Astrocyte (in vitro differentiated cells and primary cell): Measurements from ENCODE around the gene PRR7. TPM values are rescaled to one million over a fixed set of nuclear protein-coding genes. Genes with fewer than 3 reads are reported as not detected.

Experiments
- DNase-seq: peaks from one replicate; pipeline ENCODE4 v3.0.0-alpha.2; 2010; ENCODE audit warnings: low read depth
- FAIRE-seq: peaks from 2 replicates; lab custom pipeline; 2011; peaks lifted over from hg19 to GRCh38; lab: Jason Lieb, UNC
- H2AFZ ChIP-seq: 2 replicates; pipeline ENCODE4 v1.6.0; 2012; ENCODE audit warnings: low read depth, low read length, inconsistent platforms
- H3K27ac ChIP-seq: 2 replicates; pipeline ENCODE4 v1.5.1; 2011; ENCODE audit warnings: low read depth, low read length, inconsistent platforms
- H3K27me3 ChIP-seq: 2 replicates; pipeline ENCODE4 v1.6.0; 2011; ENCODE audit warnings: low read length, inconsistent platforms; ENCODE audit not compliant: insufficient read depth
- H3K36me3 ChIP-seq: 2 replicates; pipeline ENCODE4 v1.5.1; 2011; ENCODE audit warnings: low read length, inconsistent platforms; ENCODE audit not compliant: insufficient read depth
- H3K4me1 ChIP-seq: 2 replicates; pipeline ENCODE4 v1.5.1; 2011; ENCODE audit warnings: low read length, inconsistent platforms; ENCODE audit not compliant: insufficient read depth
- H3K4me2 ChIP-seq: 2 replicates; pipeline ENCODE4 v1.6.0; 2012; ENCODE audit warnings: low read length, inconsistent platforms
- H3K4me3 ChIP-seq: 2 replicates; pipeline ENCODE4 v1.5.1; 2011; ENCODE audit warnings: low read depth, mild to moderate bottlenecking, low read length, inconsistent platforms; ENCODE audit not compliant: insufficient read depth
- H3K79me2 ChIP-seq: 2 replicates; pipeline ENCODE4 v1.6.0; 2012; ENCODE audit warnings: mild to moderate bottlenecking, low read length, inconsistent platforms; ENCODE audit not compliant: insufficient read depth
- H3K9ac ChIP-seq: 2 replicates; pipeline ENCODE4 v1.6.0; 2012; ENCODE audit warnings: mild to moderate bottlenecking, low read length, inconsistent platforms
- H3K9me3 ChIP-seq: 2 replicates; pipeline ENCODE4 v1.5.1; 2012; ENCODE audit warnings: low read depth, mild to moderate bottlenecking, low read length, inconsistent platforms; ENCODE audit not compliant: insufficient read depth
- H4K20me1 ChIP-seq: 2 replicates; pipeline ENCODE4 v1.6.0; 2012; ENCODE audit warnings: low read length, inconsistent platforms; ENCODE audit not compliant: insufficient read depth
- H3K27ac Mint-ChIP-seq: one replicate; pipeline ENCODE4 v1.8.0; 2021; ENCODE audit warnings: mild to moderate bottlenecking, mixed read lengths; ENCODE audit not compliant: unreplicated experiment
- H3K27me3 Mint-ChIP-seq: one replicate; pipeline ENCODE4 v1.8.0; 2021; ENCODE audit warnings: low read depth, mixed read lengths; ENCODE audit not compliant: unreplicated experiment
- H3K36me3 Mint-ChIP-seq: one replicate; pipeline ENCODE4 v1.8.0; 2021; ENCODE audit warnings: low read depth, mixed read lengths; ENCODE audit not compliant: unreplicated experiment
- H3K4me1 Mint-ChIP-seq: one replicate; pipeline ENCODE4 v1.8.0; 2021; ENCODE audit warnings: low read depth, mixed read lengths; ENCODE audit not compliant: unreplicated experiment
- H3K4me3 Mint-ChIP-seq: one replicate; pipeline ENCODE4 v1.8.0; 2021; ENCODE audit warnings: mild to moderate bottlenecking, moderate library complexity, mixed read lengths; ENCODE audit not compliant: unreplicated experiment
- H3K9me3 Mint-ChIP-seq: one replicate; pipeline ENCODE4 v1.8.0; 2021; ENCODE audit warnings: mild to moderate bottlenecking, mixed read lengths; ENCODE audit not compliant: unreplicated experiment
- EZH2 ChIP-seq: IDR thresholded peaks from 2 replicates; pipeline ENCODE4 v1.6.1; 2012; ENCODE audit warnings: mild to moderate bottlenecking, low read length, inconsistent platforms; ENCODE audit not compliant: insufficient read depth
- total RNA-seq: library from RNA; stranded (reverse); gene quantifications from 2 replicates; pipeline ENCODE4 v1.2.1, GENCODE V29; 2021
- TF ChIP-seq, protein P1 (sequence below): IDR thresholded peaks from 2 replicates; pipeline ENCODE4 v1.5.1; 2011; ENCODE audit warnings: low read depth, mild to moderate bottlenecking, inconsistent platforms, low read length, moderate library complexity; ENCODE audit not compliant: insufficient read depth

Gene PRR7
- total RNA-seq, 1 donor from 2014 or later, result 9.9 TPM

DNA sequence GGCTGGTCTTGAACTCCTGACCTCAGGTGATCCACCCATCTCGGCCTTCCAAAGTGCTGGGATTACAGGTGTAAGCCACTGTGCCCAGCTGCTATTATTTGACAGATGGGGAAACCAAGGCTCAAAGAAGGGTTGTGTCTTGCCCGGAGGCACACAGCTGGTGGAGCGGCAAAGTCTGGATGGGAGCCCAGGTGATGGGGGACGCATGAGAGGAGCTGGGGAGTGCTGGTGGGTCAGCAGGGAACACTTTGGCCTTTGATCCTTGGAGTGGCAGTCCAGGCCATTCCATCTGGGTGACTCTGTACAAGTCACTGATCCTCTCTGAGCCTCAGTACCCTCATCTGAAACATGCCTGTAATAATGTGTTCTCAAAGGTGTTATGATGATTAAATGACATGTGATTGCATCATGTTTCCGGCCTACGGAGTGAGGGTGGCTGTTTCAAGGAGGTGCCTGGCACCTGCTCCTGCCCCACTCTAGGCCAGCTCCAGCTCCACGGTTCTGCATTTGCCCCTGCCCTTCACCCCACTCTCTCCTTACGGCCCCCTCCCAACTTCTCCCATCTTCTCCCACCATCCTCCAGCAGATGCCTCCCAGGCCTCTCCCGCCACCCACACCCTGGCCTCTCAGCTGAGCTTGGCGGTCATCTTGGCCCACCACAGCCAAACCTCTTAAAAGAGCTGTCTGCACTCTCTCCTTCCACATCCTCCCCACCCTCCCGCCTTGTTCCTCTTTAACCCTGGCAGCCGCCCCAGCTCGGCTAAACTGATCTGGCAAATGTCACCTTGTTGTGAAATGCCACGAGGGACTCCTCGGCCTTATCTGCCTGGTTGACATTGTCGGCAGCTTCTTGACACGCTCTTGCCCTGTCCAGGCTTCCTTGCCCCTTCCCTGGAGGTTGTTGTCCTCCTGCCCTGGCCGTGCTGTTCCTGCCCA lies 32.4 kb downstream of the PRR7 start:
- DNase-seq, result peak; percentile 41
- H3K27ac Mint-ChIP-seq, result peak overlapping the region; percentile 90
- H3K9ac ChIP-seq, result peak overlapping the region; percentile 24
- no peaks in the 10 kb centered on the region for H3K9me3 Mint-ChIP-seq
- H3K9me3 ChIP-seq, result no peaks in the 10 kb centered on the region
- TF ChIP-seq, protein P1, sequence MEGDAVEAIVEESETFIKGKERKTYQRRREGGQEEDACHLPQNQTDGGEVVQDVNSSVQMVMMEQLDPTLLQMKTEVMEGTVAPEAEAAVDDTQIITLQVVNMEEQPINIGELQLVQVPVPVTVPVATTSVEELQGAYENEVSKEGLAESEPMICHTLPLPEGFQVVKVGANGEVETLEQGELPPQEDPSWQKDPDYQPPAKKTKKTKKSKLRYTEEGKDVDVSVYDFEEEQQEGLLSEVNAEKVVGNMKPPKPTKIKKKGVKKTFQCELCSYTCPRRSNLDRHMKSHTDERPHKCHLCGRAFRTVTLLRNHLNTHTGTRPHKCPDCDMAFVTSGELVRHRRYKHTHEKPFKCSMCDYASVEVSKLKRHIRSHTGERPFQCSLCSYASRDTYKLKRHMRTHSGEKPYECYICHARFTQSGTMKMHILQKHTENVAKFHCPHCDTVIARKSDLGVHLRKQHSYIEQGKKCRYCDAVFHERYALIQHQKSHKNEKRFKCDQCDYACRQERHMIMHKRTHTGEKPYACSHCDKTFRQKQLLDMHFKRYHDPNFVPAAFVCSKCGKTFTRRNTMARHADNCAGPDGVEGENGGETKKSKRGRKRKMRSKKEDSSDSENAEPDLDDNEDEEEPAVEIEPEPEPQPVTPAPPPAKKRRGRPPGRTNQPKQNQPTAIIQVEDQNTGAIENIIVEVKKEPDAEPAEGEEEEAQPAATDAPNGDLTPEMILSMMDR, result no peak
- TF ChIP-seq EZH2, result no peak
- no peak overlapping the region for H3K4me3 ChIP-seq
- H3K27me3 ChIP-seq, result no peaks in the 10 kb centered on the region
- H3K27me3 Mint-ChIP-seq, result no peaks in the 10 kb centered on the region
- H3K4me2 ChIP-seq, result no peak overlapping the region
- peaks cover 17% of the 10 kb centered on the region for H3K36me3 Mint-ChIP-seq
- H3K4me3 Mint-ChIP-seq, result peak overlapping the region; percentile 62
- H3K36me3 ChIP-seq, result no peaks in the 10 kb centered on the region
- peaks cover 2% of the 10 kb centered on the region for H3K79me2 ChIP-seq
- peaks cover 40% of the 10 kb centered on the region for H3K4me1 ChIP-seq
- H3K27ac ChIP-seq, result peak overlapping the region; percentile 29
- H4K20me1 ChIP-seq, result peaks cover 55% of the 10 kb centered on the region
- peaks cover 63% of the 10 kb centered on the region for H3K4me1 Mint-ChIP-seq
- FAIRE-seq, result no peak
- H2AFZ ChIP-seq, result no peak overlapping the region

DNA sequence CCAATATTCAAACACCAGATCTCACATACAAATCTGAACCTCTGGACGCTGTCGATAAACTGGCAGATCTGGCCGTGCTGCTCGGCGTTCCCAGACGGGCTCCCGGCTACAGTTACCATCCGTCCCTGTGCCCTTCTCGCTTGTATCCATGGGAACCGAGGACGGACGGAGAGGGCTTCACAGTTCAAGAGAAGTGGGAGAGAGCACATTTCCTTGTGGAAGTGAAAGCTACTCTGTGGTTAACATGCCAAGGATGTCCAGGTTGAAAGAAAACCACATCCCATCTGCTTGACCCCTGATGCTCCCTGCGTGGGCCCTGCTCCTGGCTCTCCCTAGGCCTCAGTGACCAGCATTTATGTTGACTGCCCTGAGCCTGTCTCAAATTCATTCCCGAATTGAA lies 33.2 kb downstream of the PRR7 start:
- H3K4me3 ChIP-seq, result no peak overlapping the region
- peaks cover 7% of the 10 kb centered on the region for H3K79me2 ChIP-seq
- no peak overlapping the region for H2AFZ ChIP-seq
- FAIRE-seq (no peak), DNase-seq (peak; percentile 64)
- H4K20me1 ChIP-seq, result peaks cover 63% of the 10 kb centered on the region
- peaks cover 3% of the 10 kb centered on the region for H3K36me3 ChIP-seq
- no peaks in the 10 kb centered on the region for H3K27me3 ChIP-seq
- H3K9me3 Mint-ChIP-seq, result no peaks in the 10 kb centered on the region
- no peaks in the 10 kb centered on the region for H3K27me3 Mint-ChIP-seq
- peaks cover 66% of the 10 kb centered on the region for H3K4me1 Mint-ChIP-seq
- H3K9me3 ChIP-seq, result no peaks in the 10 kb centered on the region
- peak overlapping the region; percentile 29 for H3K27ac ChIP-seq
- H3K4me2 ChIP-seq, result peak overlapping the region; percentile 13
- H3K27ac Mint-ChIP-seq, result peak overlapping the region; percentile 90
- H3K4me1 ChIP-seq, result peaks cover 42% of the 10 kb centered on the region
- peaks cover 25% of the 10 kb centered on the region for H3K36me3 Mint-ChIP-seq
- H3K9ac ChIP-seq, result peak overlapping the region; percentile 24
- TF ChIP-seq, protein P1, result no peak
- TF ChIP-seq EZH2, result no peak
- H3K4me3 Mint-ChIP-seq, result peak overlapping the region; percentile 30

- H2AFZ ChIP-seq, result no peak overlapping the region
- peaks cover 24% of the 10 kb centered on the region for H3K36me3 ChIP-seq
- H3K79me2 ChIP-seq, result peaks cover 27% of the 10 kb centered on the region
- no peak overlapping the region for H3K27ac Mint-ChIP-seq
- H3K27me3 ChIP-seq, result no peaks in the 10 kb centered on the region
- H3K27me3 Mint-ChIP-seq, result no peaks in the 10 kb centered on the region
- H3K9me3 Mint-ChIP-seq, result no peaks in the 10 kb centered on the region
- H3K9ac ChIP-seq, result no peak overlapping the region
- peak overlapping the region; percentile 46 for H3K4me3 Mint-ChIP-seq
- TF ChIP-seq EZH2, result no peak
- TF ChIP-seq, protein P1, result no peak
- H3K4me1 Mint-ChIP-seq, result peaks cover 64% of the 10 kb centered on the region
- H3K27ac ChIP-seq, result no peak overlapping the region
- no peak for DNase-seq
- H3K4me1 ChIP-seq, result peaks cover 41% of the 10 kb centered on the region
- H3K9me3 ChIP-seq, result no peaks in the 10 kb centered on the region
- H3K4me3 ChIP-seq, result no peak overlapping the region
- no peak for FAIRE-seq
- H3K4me2 ChIP-seq, result no peak overlapping the region
- H3K36me3 Mint-ChIP-seq, result peaks cover 39% of the 10 kb centered on the region
- peaks cover 77% of the 10 kb centered on the region for H4K20me1 ChIP-seq
Observed at GRCh38 chr5:177482359-177482795, 35.8 kb downstream of the PRR7 start.
